GM12878 (cell line): ENCODE data around the gene TFB1M. TPM values are rescaled to one million over a fixed set of nuclear protein-coding genes. Genes with fewer than 3 reads are reported as not detected.

ENCODE experiments used
- ATAC-seq: fragments of 200-7000 bp; cut with Tn5 transposase; 3 replicates; pipeline ENCODE4 v1.9.1; 2020; ENCODE audit warnings: mild to moderate bottlenecking, moderate library complexity
- BruUV-seq: library from RNA; stranded (reverse); fragments of 400-500 nt; replicated peaks from 2 replicates; lab custom pipeline; 2021; lab: Mats Ljungman, UMichigan
- CTCF ChIA-PET: fragments of 300-600 bp; sonication (Branson Sonifier 250); formaldehyde crosslinking; extraction: SDS; loops from one replicate; lab custom pipeline; 2021; ENCODE audit warnings: inconsistent platforms; lab: Yijun Ruan, JAX
- POLR2A ChIA-PET: fragments of 350-600 bp; formaldehyde crosslinking; extraction: SDS; loops from one replicate; lab custom pipeline; 2021; ENCODE audit warnings: inconsistent platforms; lab: Charles Lee
- RAD21 ChIA-PET: fragments of 300-600 bp; sonication (Branson Sonifier 250); formaldehyde crosslinking; loops from one replicate; lab custom pipeline; 2023; ENCODE audit warnings: antibody characterized with exemption; ENCODE audit not compliant: unreplicated experiment; lab: Charles Lee
- SMC1A ChIA-PET: fragments of 300-600 bp; sonication (Branson Sonifier 250); formaldehyde crosslinking; loops from one replicate; lab custom pipeline; 2023; ENCODE audit not compliant: unreplicated experiment, uncharacterized antibody; lab: Charles Lee
- DNase-seq: peaks from one replicate; pipeline ENCODE4 v3.0.0-alpha.2; 2011; ENCODE audit warnings: low read depth, low spot score
- FAIRE-seq: peaks from 3 replicates; lab custom pipeline; 2011; peaks lifted over from hg19 to GRCh38; lab: Jason Lieb, UNC
- H2AFZ ChIP-seq: 2 replicates; pipeline ENCODE4 v1.6.0; 2011; ENCODE audit warnings: low read depth, low read length, control low read depth; ENCODE audit not compliant: control insufficient read depth
- H3K27ac ChIP-seq: 2 replicates; pipeline ENCODE4 v1.5.1; 2011; ENCODE audit warnings: control low read depth; ENCODE audit not compliant: control insufficient read depth, insufficient read depth
- H3K27me3 ChIP-seq, 2 experiments: replicated peaks in 1 of 2; 2 replicates each; pipeline versions ENCODE4 v1.6.0 to v1.6.1; 2011; ENCODE audit warnings: low read length in 1 of 2; ENCODE audit not compliant: control insufficient read depth in 2 of 2, insufficient read depth in 2 of 2
- H3K36me3 ChIP-seq, 2 experiments: 2 replicates each; pipeline ENCODE4 v1.5.1; 2011; ENCODE audit warnings: low read length in 1 of 2; ENCODE audit not compliant: control insufficient read depth in 2 of 2, insufficient read depth in 2 of 2
- H3K4me1 ChIP-seq: 2 replicates; pipeline ENCODE4 v1.6.1; 2011; ENCODE audit warnings: mild to moderate bottlenecking, low read length, moderate library complexity, mixed read lengths; ENCODE audit not compliant: control insufficient read depth, insufficient read depth
- H3K4me2 ChIP-seq: 2 replicates; pipeline ENCODE4 v1.6.0; 2011; ENCODE audit warnings: control low read depth; ENCODE audit not compliant: control insufficient read depth, insufficient read depth
- H3K4me3 ChIP-seq: fragments of 200-600 bp; sonication (generic); 2 replicates; pipeline ENCODE4 v1.5.1; 2016
- H3K79me2 ChIP-seq: 2 replicates; pipeline ENCODE4 v1.6.0; 2011; ENCODE audit warnings: low read length; ENCODE audit not compliant: control insufficient read depth, insufficient read depth
- H3K9ac ChIP-seq: 2 replicates; pipeline ENCODE4 v1.8.0; 2011; ENCODE audit warnings: low read length, control low read depth, mixed read lengths; ENCODE audit not compliant: control insufficient read depth, insufficient read depth
- H3K9me3 ChIP-seq: replicated peaks from 3 replicates; pipeline ENCODE4 v1.5.1; 2011; ENCODE audit warnings: mild to moderate bottlenecking, low read length; ENCODE audit not compliant: control insufficient read depth, insufficient read depth
- H4K20me1 ChIP-seq: 2 replicates; pipeline ENCODE4 v1.6.0; 2011; ENCODE audit not compliant: control insufficient read depth, insufficient read depth
- EED ChIP-seq: sonication (generic); IDR thresholded peaks from 2 replicates; pipeline ENCODE4 v1.6.1; 2016; ENCODE audit warnings: antibody characterized with exemption, low read depth
- ZNF592 ChIP-seq: fragments of 450-650 bp; IDR thresholded peaks from 2 replicates; pipeline ENCODE4 v1.6.1; 2017; ENCODE audit warnings: mild to moderate bottlenecking, moderate library complexity
- in situ Hi-C: fragments of 300-500 bp; cut with MboI; formaldehyde crosslinking; loops from 9 replicates; pipeline ENCODE4 v1.14.3; 2018; ENCODE audit warnings: mixed read lengths
- intact Hi-C: fragments of 100-400 bp; cut with micrococcal nuclease; formaldehyde crosslinking; loops from one replicate; pipeline ENCODE4 v1.14.2; 2022; ENCODE audit not compliant: unreplicated experiment
- polyA plus RNA-seq, 11 experiments: library from polyadenylated mRNA; depleted of rRNA in 4 of 11; unstranded in 6 of 11; stranded (reverse) in 5 of 11; fragments of >200 nt; fragmentation: Nextera tagmentation in 4 of 11; fragmentation: Illumina TruSeq in 1 of 11; extraction: Ambion mirVana in 4 of 11; extraction: Trizol in 1 of 11; gene quantifications; 1 replicate in 1 of 11; 2 replicates in 10 of 11; pipeline versions ENCODE4 v1.2.1 to v1.2.3, GENCODE V29; 2011 to 2016; ENCODE audit warnings: inconsistent platforms in 2 of 11, missing spikeins in 2 of 11, low read depth in 1 of 11
- total RNA-seq, 4 experiments: library from RNA; depleted of rRNA in 3 of 4; stranded (reverse); fragments of >200 nt in 3 of 4; fragmentation: Illumina TruSeq in 1 of 4; extraction: Trizol in 1 of 4; gene quantifications; 2 replicates each; pipeline versions ENCODE4 v1.2.1 to v1.2.3, GENCODE V29; 2013 to 2021

Gene TFB1M
- total and polyA plus RNA-seq, 10 of the 15 experiments (the other 5 are each of a cell fraction or from before 2014, with no cell fraction given): 29.9 to 117 (median 41.3) TPM

GRCh38 chr6:155352811-155353210, 38.5 kb upstream of the TFB1M start:
- H2AFZ ChIP-seq: no peak overlapping the region; the same call in 1 of the 2 replicates
- in situ Hi-C loops: no loop called here
- ChIA-PET SMC1A (interaction anchor here (0.7 to 5.4 kb wide), 5 partner anchors 10 to 176 kb away, joined by 3 to 26 read pairs (median 5); no protein-coding TSS in a partner anchor), CTCF (interaction anchor here (1.5 kb wide), 1 partner anchor 25 kb away, joined by 6 read pairs; no protein-coding TSS in a partner anchor), RAD21 (interaction anchor here (0.8 to 1.5 kb wide), 4 partner anchors 24 to 65 kb away, joined by 3 to 10 read pairs (median 3); partner anchors contain the start of gene TFB1M), POLR2A (interaction anchor here (0.9 kb wide), 1 partner anchor 66 kb away, joined by 6 read pairs; no protein-coding TSS in a partner anchor)
- peak overlapping the region; percentile 38; the same call in 1 of the 2 replicates for H3K4me2 ChIP-seq
- peak; percentile 9; the same call in 2 of the 3 replicates for ATAC-seq
- H3K9ac ChIP-seq: peak overlapping the region; percentile 50; the same call in 1 of the 2 replicates
- no peaks in the 10 kb centered on the region for H3K36me3 ChIP-seq
- H3K4me1 ChIP-seq: peaks cover 47% of the 10 kb centered on the region
- no peaks in the 10 kb centered on the region for H3K27me3 ChIP-seq
- no peak for DNase-seq
- intact Hi-C loops: loop anchor here (5.0 kb wide), 1 partner anchor 1344 kb away; no protein-coding TSS in a partner anchor
- no peak for FAIRE-seq
- peak; percentile 69 for TF ChIP-seq EED
- TF ChIP-seq ZNF592: no peak
- no TSS peak for BruUV-seq
- no peaks in the 10 kb centered on the region for H3K79me2 ChIP-seq
- no peak overlapping the region; the same call in 1 of the 2 replicates for H3K4me3 ChIP-seq
- H3K9me3 ChIP-seq: peaks cover 55% of the 10 kb centered on the region
- H3K27ac ChIP-seq: peak overlapping the region; percentile 81
- H4K20me1 ChIP-seq: no peaks in the 10 kb centered on the region
